GM12873 (cell line): ENCODE measurements around the gene AGXT.

ENCODE experiments used
- CTCF ChIP-seq: IDR thresholded peaks from 2 replicates; pipeline ENCODE4 v1.5.1; 2012; ENCODE audit warnings: low read depth, mild to moderate bottlenecking, moderate library complexity, low read length, control low read depth; ENCODE audit not compliant: insufficient read depth; ENCODE audit errors: missing control alignments

AGXT gene

GRCh38 chr2:240823449-240824336 lies 44.9 kb upstream of the AGXT start:
- no peak for TF ChIP-seq CTCF

DNA sequence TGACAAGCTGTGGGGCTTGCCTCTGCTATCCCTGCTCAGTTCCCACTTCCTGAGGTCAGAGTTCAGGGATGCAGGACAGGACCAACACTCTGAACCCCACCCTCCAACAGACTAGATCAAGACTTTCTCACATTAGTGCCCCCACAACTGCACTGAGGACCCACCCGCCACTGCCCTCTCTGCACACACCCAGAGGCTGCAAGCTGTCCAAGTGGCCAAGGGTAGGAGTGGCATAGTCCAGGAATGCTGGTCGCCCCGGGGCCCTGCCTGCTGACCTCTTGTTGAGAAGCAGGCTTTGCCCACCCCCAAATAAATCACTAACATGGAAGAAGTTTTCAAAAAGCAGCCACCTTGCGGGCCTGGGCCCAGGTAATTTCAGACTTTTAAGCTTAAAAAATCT lies 43.1 kb upstream of the AGXT start:
- TF ChIP-seq CTCF, result no peak

DNA sequence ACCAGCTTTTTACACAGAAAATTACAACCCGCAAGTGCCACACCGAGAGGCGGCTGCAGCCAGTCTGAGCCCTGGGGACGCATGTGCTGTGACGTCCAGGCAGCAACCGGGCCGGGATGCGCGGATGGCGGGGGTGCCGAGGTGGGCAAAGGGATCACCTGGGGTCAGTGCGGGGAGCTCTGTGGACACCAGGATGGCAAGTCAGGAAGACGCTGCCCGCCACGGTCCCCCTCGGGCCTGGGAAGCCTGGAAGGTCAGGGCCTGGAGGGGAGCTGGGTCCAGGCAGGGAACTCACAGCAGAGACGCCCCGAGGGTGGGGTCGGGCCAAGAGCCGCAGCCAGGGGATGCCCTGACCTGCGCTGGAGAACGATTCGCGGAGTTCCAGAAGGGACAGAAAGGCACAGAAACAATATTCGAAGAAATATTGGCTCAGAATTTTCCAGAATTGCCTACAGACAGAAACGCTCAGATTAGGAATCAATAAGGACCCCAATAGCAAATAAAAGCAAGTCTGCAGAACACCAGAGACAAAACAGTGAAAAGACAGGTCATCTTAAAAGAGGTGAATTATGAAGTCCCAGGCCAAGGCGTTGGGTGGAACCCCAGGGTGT lies 36.9 kb upstream of the AGXT start:
- no peak for TF ChIP-seq CTCF

- no peak for TF ChIP-seq CTCF
Measured at GRCh38 chr2:240832205-240832727, 36.4 kb upstream of the AGXT start.

- TF ChIP-seq CTCF, result no peak
Measured at GRCh38 chr2:240832921-240833494, 35.6 kb upstream of the AGXT start.

- no peak for TF ChIP-seq CTCF
Measured at GRCh38 chr2:240833724-240834285, 34.8 kb upstream of the AGXT start.
